GM21447 (cell line): Measurements from ENCODE around the gene LFNG.
A peak's percentile ranks its signal among the peaks of the same experiment; 100 is the strongest.
"Not testable (repeated sequence)": the region's sequence is repeated elsewhere in the genome, so short reads cannot be mapped to it uniquely, and the experiment has no call there.

ENCODE experiments used
- ATAC-seq: cut with Tn5 transposase; IDR thresholded peaks from one replicate; pipeline ENCODE4 v1.9.1; 2021; ENCODE audit not compliant: unreplicated experiment

Gene LFNG

DNA sequence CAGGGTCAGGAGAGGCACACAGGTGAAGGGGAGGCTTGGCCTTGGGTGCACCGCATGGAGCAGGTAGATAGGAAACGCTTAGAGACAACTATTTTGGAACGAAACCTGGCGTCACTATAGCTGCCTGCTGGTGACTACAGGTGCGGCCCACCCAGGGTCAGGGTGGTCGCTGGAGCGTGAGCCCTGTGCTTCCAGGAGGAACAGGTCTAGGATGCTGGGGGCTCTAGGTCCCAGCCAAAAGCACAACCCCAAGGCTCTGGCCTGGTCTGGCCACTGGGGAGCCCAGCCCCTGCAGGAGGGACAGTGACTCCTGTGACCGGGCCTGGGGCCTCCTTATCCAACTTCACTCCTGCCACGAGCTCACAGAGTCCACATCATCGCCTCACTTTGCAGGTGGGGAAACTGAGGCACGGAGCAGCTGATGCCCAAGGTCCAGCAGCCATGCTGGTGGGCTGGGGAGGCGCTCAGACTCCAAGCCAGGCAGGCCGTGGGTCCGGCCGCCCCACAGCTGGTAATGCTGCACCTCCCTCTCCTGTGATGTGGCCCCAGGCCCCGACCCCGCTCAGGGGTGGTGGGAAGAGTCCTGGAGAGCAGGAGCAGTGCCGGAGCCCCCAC is 9.0 kb downstream of the LFNG start:
- ATAC-seq, result peak; percentile 6

DNA sequence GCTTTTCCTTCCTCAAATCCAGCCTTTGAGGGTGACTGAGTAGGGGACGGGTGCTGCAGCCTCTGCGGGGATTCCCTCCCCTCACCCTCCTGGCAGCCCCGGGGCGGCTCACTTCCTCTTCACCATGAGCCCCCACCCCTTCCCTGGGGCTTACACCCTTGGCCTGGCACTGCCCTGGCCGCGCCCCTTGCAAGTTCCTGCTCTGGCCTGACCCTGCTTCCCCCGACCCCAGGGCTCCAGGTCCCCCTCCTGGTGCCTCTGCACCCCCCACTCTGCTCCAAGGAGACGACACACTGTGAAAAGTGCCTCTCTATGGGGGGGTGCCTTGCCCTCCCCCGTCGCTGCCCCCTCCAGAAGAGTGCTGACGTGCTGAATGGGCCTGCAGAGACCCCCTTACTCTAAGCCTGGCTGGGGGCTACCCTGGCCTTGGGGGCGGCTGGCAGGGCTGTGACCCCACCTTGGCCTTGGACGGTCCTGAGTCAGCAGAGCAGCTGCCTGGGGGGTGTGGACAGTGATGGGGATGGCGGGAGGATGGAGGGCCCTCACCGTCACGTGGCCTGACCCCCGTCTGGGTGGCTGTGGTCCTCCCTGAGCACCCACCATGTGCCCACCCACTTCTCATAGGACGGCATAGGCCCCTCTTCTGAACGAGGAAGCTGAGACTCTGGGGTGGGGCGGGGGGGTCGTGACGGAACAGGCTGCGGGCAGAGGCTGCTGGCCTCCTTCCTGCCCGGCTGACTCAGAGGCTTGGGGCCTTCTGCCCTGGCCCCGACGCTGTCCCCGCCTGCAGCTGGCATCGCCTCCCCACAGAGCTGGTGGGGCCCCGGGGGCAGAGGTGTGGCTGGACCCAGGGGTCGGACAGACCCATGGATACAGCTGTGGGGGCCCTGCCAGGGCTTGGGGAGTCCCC is 9.8 kb downstream of the LFNG start:
- peak; percentile 50 for ATAC-seq

DNA sequence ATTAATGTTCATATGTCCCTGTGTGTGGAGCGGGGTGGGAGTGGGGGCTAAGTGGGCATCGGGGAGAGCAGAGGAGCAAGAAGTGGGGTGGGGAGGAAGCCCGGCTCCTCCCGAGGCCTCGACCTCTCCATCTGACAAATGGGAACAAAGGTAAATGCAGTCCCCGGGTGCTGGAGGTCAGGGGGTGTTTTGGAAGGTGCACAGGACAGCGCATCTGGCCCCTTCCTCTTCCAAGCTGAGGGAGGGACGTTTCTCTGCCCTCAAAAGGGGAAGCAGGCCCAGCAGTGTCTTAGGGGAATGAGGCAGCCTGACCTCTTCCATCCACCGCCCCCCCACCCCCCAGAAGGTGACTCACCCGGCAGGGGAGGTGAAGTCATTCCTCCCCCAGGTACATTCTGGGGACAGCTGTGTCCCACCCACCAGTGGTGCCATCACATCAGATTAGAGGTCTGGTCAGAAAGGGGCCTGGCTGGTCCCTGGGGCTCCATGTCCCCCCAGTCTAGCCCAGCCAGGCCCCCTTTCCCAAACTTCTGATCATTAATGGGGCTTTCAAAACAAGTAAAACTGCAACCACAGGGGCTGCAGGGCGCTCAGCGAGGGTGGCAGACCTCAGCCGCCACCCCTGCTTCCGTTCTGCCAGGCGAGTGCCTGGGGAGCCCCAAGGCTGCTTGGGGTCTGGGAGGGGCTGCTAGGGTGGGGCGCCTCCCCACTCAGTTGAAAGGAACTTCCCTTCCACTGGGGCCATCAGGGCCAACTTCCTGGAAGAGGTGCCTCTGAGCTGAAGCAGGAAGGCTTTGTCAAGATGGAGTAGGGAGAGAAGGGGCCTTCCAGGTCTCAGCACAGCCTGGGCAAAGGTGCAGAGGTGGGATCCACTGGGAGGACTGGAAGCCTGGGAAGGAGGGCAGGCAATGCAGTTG is 10.8 kb downstream of the LFNG start:
- no peak for ATAC-seq

DNA sequence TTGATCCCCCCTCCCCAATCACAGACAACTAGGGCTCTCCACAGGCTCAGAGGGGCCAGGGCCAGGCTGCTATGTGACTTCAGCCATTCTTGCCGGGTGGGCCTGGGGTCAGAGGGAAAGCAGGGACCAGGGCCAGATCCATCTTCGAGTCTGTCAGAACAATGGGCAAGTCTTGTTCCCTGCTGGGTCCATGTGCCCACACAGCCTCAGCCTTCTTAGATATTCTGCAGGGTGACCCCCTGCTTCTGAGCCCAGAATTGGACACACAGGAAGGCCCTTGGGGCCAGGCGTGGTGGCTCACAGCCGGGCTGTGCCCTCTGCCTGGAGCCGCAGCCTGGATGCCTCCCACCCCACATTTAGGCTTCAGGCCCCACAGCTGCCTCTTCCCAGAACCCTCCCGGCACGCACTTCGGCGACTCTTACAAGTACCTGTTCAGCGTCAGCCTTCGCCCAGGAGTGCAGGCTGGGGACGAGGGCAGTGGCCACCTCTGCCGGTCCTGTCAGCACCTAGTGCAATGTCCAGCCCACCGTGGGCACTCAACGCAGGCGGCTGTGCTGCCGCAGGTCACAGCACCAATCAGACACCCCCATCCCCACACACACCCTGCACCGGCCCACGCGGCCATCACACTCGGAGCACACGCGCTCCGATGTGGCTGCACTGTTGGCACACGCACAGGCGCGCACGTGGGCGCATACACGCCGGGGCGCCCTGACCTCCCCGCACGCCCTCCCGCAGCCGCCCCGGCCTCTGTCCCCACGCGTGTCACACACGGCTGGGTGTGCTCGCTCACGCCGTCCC is 11.6 kb downstream of the LFNG start:
- ATAC-seq, result not testable (repeated sequence)

DNA sequence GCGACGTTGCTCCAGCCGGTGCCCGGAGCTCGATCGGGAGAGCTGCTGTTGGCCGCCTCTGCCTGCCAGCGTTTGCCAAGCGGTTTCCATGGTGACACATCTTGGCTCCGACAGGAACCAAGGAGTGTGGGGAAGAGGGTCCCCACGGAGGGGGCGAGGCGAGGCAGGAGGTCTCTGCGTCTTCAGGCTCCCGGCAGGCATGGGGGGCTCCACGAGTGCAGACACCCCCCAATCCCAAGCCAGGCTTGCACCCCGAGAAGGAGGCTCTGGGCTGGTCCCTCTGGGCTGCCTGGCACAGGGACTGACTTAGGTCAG is 12.2 kb downstream of the LFNG start:
- ATAC-seq, result not testable (repeated sequence)

DNA sequence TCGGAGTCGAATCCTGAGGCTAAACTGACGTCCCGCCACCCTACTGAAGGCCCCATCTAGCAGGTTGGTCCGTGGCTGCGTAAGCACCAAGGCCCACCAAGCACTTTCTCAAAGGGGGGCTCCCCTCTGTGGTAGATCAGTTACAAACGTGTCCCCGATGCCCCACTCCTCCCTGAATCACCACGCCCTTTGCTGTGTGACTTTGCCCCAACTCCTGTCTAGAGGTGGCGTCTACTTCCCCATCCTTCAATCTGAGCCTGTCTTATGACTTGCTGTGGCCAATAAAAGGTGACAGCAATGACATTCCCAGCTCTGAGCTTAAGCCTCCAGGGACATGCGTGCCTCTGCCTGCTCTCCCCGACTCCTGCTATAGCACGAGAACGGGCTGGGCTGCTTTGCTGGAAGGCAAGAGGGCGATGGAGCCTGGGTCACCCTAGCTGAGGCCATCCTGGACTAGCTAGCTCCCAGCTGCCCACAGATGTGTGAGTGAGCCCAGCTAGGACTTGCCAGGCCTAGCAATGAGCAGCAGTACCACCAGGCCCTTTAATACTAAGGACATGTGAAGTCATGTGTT is 12.7 kb downstream of the LFNG start:
- not testable (repeated sequence) for ATAC-seq

DNA sequence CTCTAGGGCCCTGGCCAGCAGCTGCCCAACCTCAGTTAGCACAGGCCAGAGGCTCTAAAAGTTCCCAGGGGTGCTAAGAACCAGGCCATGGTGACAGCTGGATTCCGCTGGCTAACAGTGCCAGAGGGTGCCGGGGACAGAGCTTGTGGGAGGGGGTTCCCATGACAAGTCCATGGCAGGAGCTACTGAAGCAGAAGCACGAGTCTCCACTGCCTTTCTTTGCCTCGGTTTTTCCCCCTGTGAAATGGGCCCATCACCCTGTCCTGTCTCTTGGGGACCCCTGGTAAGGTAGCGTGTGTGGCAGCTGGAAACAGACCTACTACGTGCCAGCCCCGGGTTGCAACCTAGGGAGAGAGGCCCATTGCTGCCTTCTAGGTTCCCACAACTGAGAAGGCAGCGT is 13.2 kb downstream of the LFNG start:
- ATAC-seq, result not testable (repeated sequence)

DNA sequence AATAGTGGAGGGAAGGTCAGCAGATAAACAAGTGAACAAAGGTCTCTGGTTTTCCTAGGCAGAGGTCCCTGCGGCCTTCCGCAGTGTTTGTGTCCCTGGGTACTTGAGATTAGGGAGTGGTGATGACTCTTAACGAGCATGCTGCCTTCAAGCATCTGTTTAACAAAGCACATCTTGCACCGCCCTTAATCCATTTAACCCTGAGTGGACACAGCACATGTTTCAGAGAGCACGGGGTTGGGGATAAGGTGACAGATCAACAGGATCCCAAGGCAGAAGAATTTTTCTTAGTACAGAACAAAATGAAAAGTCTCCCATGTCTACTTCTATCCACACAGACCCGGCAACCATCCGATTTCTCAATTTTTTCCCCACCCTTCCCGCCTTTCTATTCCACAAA is 14.0 kb downstream of the LFNG start:
- not testable (repeated sequence) for ATAC-seq

DNA sequence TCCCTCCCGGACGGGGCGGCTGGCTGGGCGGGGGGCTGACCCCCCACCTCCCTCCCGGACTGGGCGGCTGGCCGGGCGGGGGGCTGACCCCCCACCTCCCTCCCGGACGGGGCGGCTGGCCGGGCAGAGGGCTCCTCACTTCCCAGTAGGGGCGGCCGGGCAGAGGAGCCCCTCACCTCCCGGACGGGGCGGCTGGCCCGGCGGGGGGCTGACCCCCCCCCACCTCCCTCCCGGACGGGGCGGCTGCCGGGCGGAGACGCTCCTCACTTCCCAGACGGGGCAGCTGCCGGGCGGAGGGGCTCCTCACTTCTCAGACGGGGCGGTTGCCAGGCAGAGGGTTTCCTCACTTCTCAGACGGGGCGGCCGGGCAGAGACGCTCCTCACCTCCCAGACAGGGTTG is 14.6 kb downstream of the LFNG start:
- ATAC-seq, result not testable (repeated sequence)

DNA sequence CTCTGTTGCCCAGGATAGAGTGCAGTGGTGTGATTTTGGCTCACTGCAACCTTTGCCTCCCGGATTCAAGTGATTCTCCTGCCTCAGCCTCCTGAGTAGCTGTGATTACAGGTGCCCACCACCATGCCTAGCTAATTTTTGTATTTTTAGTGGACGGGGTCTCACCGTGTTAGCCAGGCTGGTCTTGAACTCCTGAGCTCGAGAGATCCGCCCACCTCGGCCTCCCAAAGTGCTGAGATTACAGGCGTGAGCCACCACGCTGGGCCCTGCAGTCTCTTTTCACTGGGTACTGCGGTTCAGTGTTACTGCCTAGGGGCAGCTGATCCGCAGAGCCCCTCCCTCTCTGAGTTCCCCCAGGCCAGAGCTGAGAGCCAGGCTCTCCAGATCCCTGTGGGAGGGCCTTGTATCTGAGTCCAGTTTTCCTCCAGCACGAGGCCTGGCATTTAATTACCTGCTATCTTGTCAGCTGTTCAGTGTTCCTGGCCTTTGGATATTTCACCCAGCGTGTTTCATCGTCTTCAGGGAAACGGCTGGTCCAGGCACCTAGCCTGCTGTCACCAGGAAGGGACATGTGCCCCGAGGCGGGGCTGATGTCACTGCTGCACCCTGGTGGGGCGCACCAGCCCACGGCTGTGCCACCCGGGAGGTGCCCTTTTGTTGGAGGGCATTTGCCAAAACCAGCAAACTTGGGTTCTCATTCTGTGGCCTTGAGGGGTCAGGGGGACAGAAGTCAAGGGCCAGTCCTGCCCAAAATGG is 16.5 kb downstream of the LFNG start:
- not testable (repeated sequence) for ATAC-seq

DNA sequence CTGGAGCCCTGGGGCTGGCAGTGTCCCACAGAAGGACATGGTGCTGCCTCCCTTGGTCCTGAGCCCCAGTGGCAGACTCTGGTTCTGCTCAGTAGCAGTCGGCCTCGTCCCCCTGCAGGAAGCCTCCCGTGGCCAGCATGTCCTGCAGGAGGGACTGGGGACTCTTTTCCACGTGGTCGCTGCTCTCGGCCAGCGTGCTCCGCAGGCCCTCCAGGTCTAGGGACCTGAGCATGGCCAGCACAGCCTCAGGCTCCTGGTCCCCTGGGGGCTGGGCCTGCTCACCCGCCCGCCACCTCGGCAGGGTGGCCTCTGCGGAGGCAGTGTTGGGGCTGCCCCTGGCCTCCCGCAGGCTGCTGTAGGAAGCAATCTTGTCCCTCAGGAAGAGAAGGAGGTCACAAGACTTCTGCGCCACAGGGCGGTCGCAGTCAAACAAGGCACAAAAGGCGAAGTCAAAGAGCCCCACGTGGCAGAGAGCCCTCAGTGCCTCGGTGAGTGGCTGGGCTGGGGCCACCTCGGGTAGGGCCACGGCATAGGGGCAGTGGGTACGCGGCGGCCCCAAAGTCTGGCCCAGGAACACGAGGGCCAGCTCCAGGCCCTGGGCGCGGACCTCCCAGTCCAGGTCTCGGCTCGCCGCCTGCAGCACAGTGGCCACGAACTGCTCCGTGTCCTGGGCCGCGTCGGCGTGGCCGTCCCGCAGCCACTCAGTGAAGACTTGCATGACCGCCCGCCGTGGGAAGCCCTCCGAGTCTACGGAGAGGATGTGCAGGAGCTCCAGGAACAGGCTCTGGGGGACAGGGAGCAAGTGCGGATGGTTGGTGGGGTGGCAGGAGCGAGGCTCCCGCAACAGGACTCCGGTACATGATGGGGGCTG is 18.6 kb downstream of the LFNG start:
- ATAC-seq, result no peak

DNA sequence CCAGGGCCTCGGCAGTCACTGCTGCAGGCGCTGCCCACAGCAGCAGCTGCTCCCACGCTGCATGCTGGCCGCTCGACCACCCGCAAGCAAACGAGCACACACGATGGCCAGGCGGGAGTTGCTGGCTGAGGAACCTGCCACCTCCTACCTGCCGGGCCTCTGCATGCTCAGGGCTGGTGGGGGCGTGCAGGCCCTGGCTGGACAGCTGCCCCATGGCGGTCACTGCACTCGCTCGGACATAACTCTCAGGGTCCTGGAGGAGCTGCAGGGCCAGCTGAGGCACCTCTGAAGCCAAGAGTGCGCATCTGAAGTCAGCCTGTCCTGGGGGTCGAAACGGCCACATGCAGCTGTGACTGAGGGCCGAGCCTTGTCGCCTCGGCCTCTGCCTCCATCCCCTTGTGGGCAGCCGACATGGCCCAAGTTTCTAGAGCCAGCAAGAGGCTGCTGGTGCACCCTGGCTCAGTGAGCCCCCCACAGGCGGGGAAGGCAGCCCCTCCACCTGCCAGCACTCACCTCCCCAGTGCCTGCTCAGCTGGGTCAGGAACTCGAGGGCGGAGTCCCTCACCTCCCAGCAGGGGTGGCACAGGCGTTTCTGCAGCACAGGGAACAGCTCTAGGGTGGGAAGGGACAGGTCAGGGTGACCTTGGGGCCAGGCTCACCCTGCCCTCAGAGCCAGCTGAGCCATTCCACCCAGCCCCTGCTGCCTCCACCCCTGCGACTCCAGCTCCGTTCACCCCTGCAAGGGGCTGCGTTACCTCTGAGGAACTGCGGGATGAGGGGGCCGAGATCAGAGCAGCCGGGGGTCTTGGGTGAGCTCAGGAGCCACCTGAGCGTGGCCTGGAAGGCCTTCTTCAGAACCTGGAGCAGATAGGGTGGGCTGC is 19.7 kb downstream of the LFNG start:
- ATAC-seq, result no peak

DNA sequence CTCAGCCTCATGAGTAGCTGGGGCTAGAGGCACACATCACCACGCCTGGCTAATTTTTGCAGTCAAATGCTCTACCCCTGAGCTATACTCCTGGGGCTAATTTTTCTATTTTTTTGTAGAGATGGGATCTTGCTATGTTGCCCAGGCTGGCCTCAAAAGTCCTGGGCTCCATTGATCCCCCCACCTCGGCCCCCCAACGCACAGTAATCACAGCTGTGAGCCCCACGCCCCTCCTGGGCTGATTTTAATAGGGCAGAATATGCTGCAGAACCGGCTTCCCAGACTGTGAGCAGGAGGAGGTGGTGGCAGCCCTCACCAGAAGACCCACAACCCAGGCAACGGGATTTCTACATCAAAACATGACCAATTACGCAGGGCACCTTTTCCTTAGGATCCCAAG is 20.6 kb downstream of the LFNG start:
- ATAC-seq, result no peak

DNA sequence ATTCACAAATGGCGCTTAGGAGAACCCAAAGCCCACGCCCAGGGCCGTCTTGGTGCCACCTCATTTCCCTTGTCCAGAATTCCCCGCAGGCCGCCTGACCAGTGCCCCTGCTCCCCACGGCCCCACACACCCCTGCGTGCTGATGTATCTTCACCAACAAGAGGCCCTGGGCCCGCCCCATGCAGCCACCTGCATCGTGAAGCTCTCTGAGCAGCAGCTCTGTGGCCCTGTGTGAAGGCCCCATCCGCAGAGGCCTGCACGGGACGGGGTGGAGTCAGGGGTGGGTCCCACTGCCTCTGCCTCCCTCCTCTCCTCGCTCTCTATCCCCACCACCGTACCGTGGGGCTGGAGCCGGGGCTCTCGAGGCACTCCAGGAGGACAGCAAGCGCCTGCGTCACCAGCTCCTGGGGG is 21.1 kb downstream of the LFNG start:
- ATAC-seq, result no peak

DNA sequence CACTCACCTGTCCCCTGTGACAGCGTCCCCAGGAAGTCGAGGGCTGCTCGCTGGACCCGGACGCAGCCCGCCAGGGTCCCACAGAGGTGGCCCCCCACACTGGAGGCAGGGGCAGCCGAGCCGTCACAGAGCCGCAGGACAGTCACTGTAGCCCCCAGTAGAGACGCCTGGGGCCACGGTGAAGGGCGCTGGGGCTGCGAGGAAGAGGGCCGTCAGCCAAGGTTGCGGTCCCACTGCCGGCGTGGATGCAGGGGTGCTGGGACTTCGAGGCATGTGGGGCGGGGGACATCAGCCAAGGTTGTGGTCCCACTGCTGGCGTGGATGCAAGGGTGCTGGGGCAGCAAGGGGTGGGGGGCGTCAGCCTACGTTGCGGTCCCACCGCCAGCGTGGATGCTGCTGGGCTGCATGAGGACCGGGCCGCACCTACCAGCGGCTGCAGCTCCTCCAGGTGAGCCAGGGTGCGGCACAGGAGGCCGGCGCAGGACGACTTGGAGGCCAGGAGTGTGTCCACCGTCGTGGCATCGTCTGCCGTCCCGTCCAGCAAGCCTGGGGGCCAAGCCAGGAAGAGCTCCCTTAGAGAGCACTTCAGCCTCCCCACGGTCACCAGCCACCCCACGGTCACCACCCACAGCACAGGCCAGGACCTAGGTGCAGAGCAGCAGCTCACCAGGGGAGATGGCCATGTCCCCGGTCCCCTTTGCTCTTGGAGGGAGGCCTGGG is 21.9 kb downstream of the LFNG start:
- ATAC-seq, result no peak

DNA sequence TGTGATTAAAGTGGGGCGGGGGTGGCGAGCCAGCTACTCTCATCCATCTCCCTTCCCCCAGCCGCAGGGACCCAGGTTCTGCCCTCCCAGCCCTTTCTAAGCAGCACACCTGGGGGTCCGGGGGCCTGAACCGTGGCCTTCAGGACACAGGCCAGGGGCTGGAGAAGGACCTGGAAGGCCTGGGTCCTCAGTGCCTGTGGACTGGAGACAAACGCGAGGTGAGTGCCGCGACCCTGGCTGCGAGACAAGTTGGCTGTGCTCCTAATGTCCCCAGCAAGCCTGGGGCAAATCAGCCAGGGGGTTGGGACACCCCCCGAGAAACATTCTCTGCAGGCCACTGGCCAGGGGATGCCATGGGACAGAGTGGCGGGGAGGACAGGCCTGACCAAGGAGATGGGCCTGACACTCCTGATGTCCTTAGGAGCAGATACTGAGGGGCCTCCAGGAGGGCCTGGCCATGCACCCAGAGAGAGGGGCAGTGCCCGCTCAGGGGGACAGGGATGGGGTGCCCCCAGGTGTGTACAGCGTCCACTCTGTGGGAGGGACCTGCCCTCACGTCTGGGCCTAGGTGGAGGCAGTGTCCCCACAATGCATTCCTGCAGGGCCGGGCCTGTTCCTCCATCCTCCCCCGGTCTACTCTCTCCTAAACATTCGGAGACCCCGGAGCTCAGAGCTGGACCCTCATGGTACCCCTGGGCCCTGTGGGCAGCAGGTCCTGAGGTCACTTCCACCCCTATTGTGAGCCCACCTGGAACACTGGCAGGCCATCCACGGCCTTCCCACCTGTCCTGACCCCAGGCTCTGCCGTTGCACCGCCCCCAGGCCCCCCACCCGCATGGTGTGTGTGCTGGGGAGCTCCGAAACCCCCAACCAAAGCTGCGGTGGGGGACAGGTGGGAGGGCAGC is 22.7 kb downstream of the LFNG start:
- ATAC-seq, result no peak
